Natural killer cell (primary cell): Measurements from ENCODE around the gene CYB561D1. TPM values are rescaled to one million over a fixed set of nuclear protein-coding genes. Genes with fewer than 3 reads are reported as not detected.

Experiments used
- ATAC-seq, 3 donors: fragments of 150-1000 bp in 2 of 3; fragments of 200-7000 bp in 1 of 3; cut with Tn5 transposase; 1 replicate in 1 of 3; 2 replicates in 2 of 3; pipeline ENCODE4 v1.10.0; 2021; ENCODE audit warnings: mild to moderate bottlenecking in 2 of 3, moderate library complexity in 2 of 3
- DNase-seq, 2 donors: peaks; one replicate each; pipeline versions ENCODE4 v3.0.0 to v3.0.0-alpha.2; 2013 to 2021; ENCODE audit warnings: mixed read lengths in 1 of 2
- H3K27ac ChIP-seq: one replicate; pipeline ENCODE4 v1.5.1; 2013; ENCODE audit warnings: mild to moderate bottlenecking, low read length
- H3K27me3 ChIP-seq: one replicate; pipeline ENCODE4 v1.6.1; 2013; ENCODE audit warnings: low read length; ENCODE audit not compliant: control insufficient read depth, insufficient read depth
- H3K36me3 ChIP-seq: one replicate; pipeline ENCODE4 v1.6.1; 2013; ENCODE audit warnings: low read length; ENCODE audit not compliant: control insufficient read depth, insufficient read depth
- H3K4me1 ChIP-seq: one replicate; pipeline ENCODE4 v1.6.1; 2013; ENCODE audit warnings: low read length; ENCODE audit not compliant: control insufficient read depth, insufficient read depth
- H3K4me3 ChIP-seq: one replicate; pipeline ENCODE4 v1.5.1; 2013; ENCODE audit warnings: low read length
- H3K9me3 ChIP-seq: one replicate; pipeline ENCODE4 v1.6.1; 2013; ENCODE audit warnings: low read length; ENCODE audit not compliant: control insufficient read depth, insufficient read depth
- H3K27ac Mint-ChIP-seq, 2 donors: one replicate each; pipeline ENCODE4 v1.8.0; 2022; ENCODE audit warnings: mild to moderate bottlenecking in 2 of 2, mixed read lengths in 2 of 2, moderate library complexity in 1 of 2
- H3K27me3 Mint-ChIP-seq, 2 donors: one replicate each; pipeline ENCODE4 v1.8.0; 2022; ENCODE audit warnings: low read depth in 2 of 2, mixed read lengths in 2 of 2
- H3K36me3 Mint-ChIP-seq: one replicate; pipeline ENCODE4 v1.8.0; 2022; ENCODE audit warnings: mixed read lengths
- H3K4me1 Mint-ChIP-seq, 2 donors: one replicate each; pipeline ENCODE4 v1.8.0; 2022; ENCODE audit warnings: mixed read lengths in 2 of 2
- H3K4me3 Mint-ChIP-seq: one replicate; pipeline ENCODE4 v1.8.0; 2022; ENCODE audit warnings: mild to moderate bottlenecking, moderate library complexity, mixed read lengths
- H3K9me3 Mint-ChIP-seq, 2 donors: one replicate each; pipeline ENCODE4 v1.8.0; 2022; ENCODE audit warnings: mixed read lengths in 2 of 2
- CTCF ChIP-seq: fragments of 200-600 bp; IDR thresholded peaks from one replicate; pipeline ENCODE4 v1.8.0; 2022; ENCODE audit warnings: antibody characterized with exemption
- WGBS: methylation state at CpG from one replicate; pipeline ENCODE4 v1.1.7; 2013; ENCODE audit warnings: missing lambda C conversion rate; ENCODE audit not compliant: insufficient coverage; 5-methylcytosine and 5-hydroxymethylcytosine counted together
- intact Hi-C: fragments of 100-400 bp; cut with micrococcal nuclease; formaldehyde crosslinking; loops from one replicate; pipeline ENCODE4 v1.14.2; 2022
- total RNA-seq, 4 donors: library from RNA; stranded (reverse); fragments of 120-200 nt in 1 of 4; gene quantifications; one replicate each; pipeline versions ENCODE4 v1.2.3 to v1.2.4, GENCODE V29; 2013 to 2022

The CYB561D1 gene
- total RNA-seq, 3 donors from 2014 or later (not counting 1 experiment from before 2014, with no cell fraction given) = 21.1 to 36.0 (median 34.7) TPM

- Mint-ChIP-seq H3K4me3 (peak overlapping the region; percentile 89), H3K27me3 (peaks cover 11 to 13% of the 10 kb centered on the region in 2 donors), H3K4me1 (peaks cover 22 to 24% of the 10 kb centered on the region in 2 donors), H3K27ac (peak overlapping the region; percentile 83 to 87), H3K36me3 (no peaks in the 10 kb centered on the region), H3K9me3 (no peaks in the 10 kb centered on the region)
- Histone ChIP-seq H3K27me3 (no peaks in the 10 kb centered on the region), H3K4me1 (peaks cover 17% of the 10 kb centered on the region), H3K27ac (no peak overlapping the region), H3K9me3 (no peaks in the 10 kb centered on the region), H3K4me3 (peak overlapping the region; percentile 52), H3K36me3 (no peaks in the 10 kb centered on the region)
- ATAC-seq (no peak), DNase-seq (no peak)
- no peak for TF ChIP-seq CTCF
- 47% methylated on average over 15 of the region's 15 CpGs for WGBS
- intact Hi-C loops = loop anchor here (5.0 kb wide), 1 partner anchor 237 kb away; the partner anchor contains the start of gene CELSR2
Observed at GRCh38 chr1:109484519-109484975, 9.3 kb upstream of the CYB561D1 start.

GRCh38 chr1:109485001-109485400, 8.9 kb upstream of the CYB561D1 start:
- H3K27me3 Mint-ChIP-seq = peaks cover 7 to 9% of the 10 kb centered on the region in 2 donors
- H3K4me1 ChIP-seq = peaks cover 17% of the 10 kb centered on the region
- no peaks in the 10 kb centered on the region for H3K9me3 Mint-ChIP-seq
- H3K27ac Mint-ChIP-seq = peak overlapping the region; percentile 83 to 87
- no peaks in the 10 kb centered on the region for H3K36me3 ChIP-seq
- no peaks in the 10 kb centered on the region for H3K9me3 ChIP-seq
- H3K4me3 Mint-ChIP-seq = peak overlapping the region; percentile 89
- no peak overlapping the region for H3K27ac ChIP-seq
- H3K36me3 Mint-ChIP-seq = no peaks in the 10 kb centered on the region
- TF ChIP-seq CTCF = no peak
- peaks cover 22 to 24% of the 10 kb centered on the region in 2 donors for H3K4me1 Mint-ChIP-seq
- ATAC-seq (no peak), DNase-seq (no peak)
- H3K4me3 ChIP-seq = no peak overlapping the region
- 42% methylated on average over 2 of the region's 3 CpGs for WGBS
- no peaks in the 10 kb centered on the region for H3K27me3 ChIP-seq
- intact Hi-C loops = no loop called here

GRCh38 chr1:109487261-109487660, 6.6 kb upstream of the CYB561D1 start:
- Mint-ChIP-seq H3K36me3 (no peaks in the 10 kb centered on the region), H3K9me3 (no peaks in the 10 kb centered on the region), H3K4me3 (no peak overlapping the region), H3K4me1 (peaks cover 22 to 30% of the 10 kb centered on the region in 2 donors), H3K27me3 (no peaks in the 10 kb centered on the region), H3K27ac (no peak overlapping the region)
- H3K36me3 ChIP-seq = no peaks in the 10 kb centered on the region
- H3K27me3 ChIP-seq = no peaks in the 10 kb centered on the region
- intact Hi-C loops = no loop called here
- no peak for DNase-seq
- H3K4me3 ChIP-seq = no peak overlapping the region
- no peak overlapping the region for H3K27ac ChIP-seq
- WGBS = 96% methylated on average over 5 of the region's 5 CpGs
- TF ChIP-seq CTCF = no peak
- H3K9me3 ChIP-seq = no peaks in the 10 kb centered on the region
- peaks cover 22% of the 10 kb centered on the region for H3K4me1 ChIP-seq
- no peak for ATAC-seq

GRCh38 chr1:109488201-109488600, 5.7 kb upstream of the CYB561D1 start:
- no peaks in the 10 kb centered on the region for H3K36me3 Mint-ChIP-seq
- intact Hi-C loops = no loop called here
- H3K4me1 Mint-ChIP-seq = peaks cover 13 to 26% of the 10 kb centered on the region in 2 donors
- Histone ChIP-seq H3K27ac (no peak overlapping the region), H3K4me3 (no peak overlapping the region), H3K9me3 (no peaks in the 10 kb centered on the region), H3K4me1 (peaks cover 22% of the 10 kb centered on the region), H3K36me3 (no peaks in the 10 kb centered on the region), H3K27me3 (no peaks in the 10 kb centered on the region)
- no peak for TF ChIP-seq CTCF
- H3K4me3 Mint-ChIP-seq = no peak overlapping the region
- 98% methylated on average over 5 of the region's 5 CpGs for WGBS
- ATAC-seq (no peak), DNase-seq (no peak)
- no peaks in the 10 kb centered on the region for H3K27me3 Mint-ChIP-seq
- H3K9me3 Mint-ChIP-seq = no peaks in the 10 kb centered on the region
- no peak overlapping the region for H3K27ac Mint-ChIP-seq
